SK-N-SH (cell line): ENCODE data around the gene SLAMF9. TPM values are rescaled to one million over a fixed set of nuclear protein-coding genes. Genes with fewer than 3 reads are reported as not detected.

Experiments
- CTCF ChIA-PET: fragments of 300-600, 350-600 bp; formaldehyde crosslinking; extraction: SDS; loops from one replicate; lab custom pipeline; 2021; lab: Yijun Ruan, JAX
- POLR2A ChIA-PET: fragments of 350-600 bp; sonication (Branson Sonifier 250); formaldehyde crosslinking; extraction: SDS; loops from one replicate; lab custom pipeline; 2020; ENCODE audit warnings: antibody characterized with exemption, inconsistent platforms; lab: Yijun Ruan, JAX
- DNase-seq: peaks from one replicate; pipeline ENCODE4 v3.0.0; 2012
- H2AFZ ChIP-seq: fragments of 200-600 bp; sonication (generic); 2 replicates; pipeline ENCODE4 v1.8.1; 2016; ENCODE audit warnings: antibody characterized with exemption, mild to moderate bottlenecking, low read depth
- H3F3A ChIP-seq: fragments of 200-600 bp; sonication (generic); replicated peaks from 2 replicates; pipeline ENCODE3; 2016; ENCODE audit warnings: antibody characterized with exemption, mild to moderate bottlenecking; ENCODE audit not compliant: insufficient read depth
- H3K27ac ChIP-seq, 2 experiments: fragments of 200-500 bp in 1 of 2; fragments of 200-600 bp in 1 of 2; sonication (Bioruptor generic) in 1 of 2; sonication (generic), shearing (Covaris generic) in 1 of 2; 2 replicates each; pipeline versions ENCODE4 v1.5.1 to v1.6.1; 2014 to 2016; ENCODE audit warnings: low read depth in 2 of 2, inconsistent platforms in 1 of 2, low read length in 1 of 2, mild to moderate bottlenecking in 1 of 2, mixed read lengths in 1 of 2
- H3K27me3 ChIP-seq: fragments of 200-600 bp; sonication (generic), shearing (Covaris generic); 2 replicates; pipeline ENCODE4 v1.6.1; 2016; ENCODE audit warnings: mixed run types; ENCODE audit not compliant: insufficient read depth
- H3K36me3 ChIP-seq, 2 experiments: fragments of 200-500 bp in 1 of 2; fragments of 200-600 bp in 1 of 2; sonication (Bioruptor generic) in 1 of 2; sonication (generic) in 1 of 2; replicated peaks in 1 of 2; 2 replicates each; pipeline versions ENCODE3 to v1.5.1; 2014 to 2016; ENCODE audit warnings: low read length in 1 of 2, mild to moderate bottlenecking in 1 of 2; ENCODE audit not compliant: insufficient read depth in 2 of 2, control insufficient read depth in 1 of 2
- H3K4me1 ChIP-seq, 2 experiments: fragments of 200-500 bp in 1 of 2; fragments of 200-600 bp in 1 of 2; sonication (Bioruptor generic) in 1 of 2; sonication (generic), shearing (Covaris generic) in 1 of 2; 2 replicates each; pipeline versions ENCODE4 v1.5.1 to v1.6.1; 2014 to 2016; ENCODE audit warnings: low read depth in 1 of 2, low read length in 1 of 2, mixed run types in 1 of 2; ENCODE audit not compliant: insufficient read depth in 2 of 2, control insufficient read depth in 1 of 2
- H3K4me2 ChIP-seq: fragments of 200-600 bp; sonication (generic), shearing (Covaris generic); 2 replicates; pipeline ENCODE4 v1.6.1; 2017; ENCODE audit warnings: mixed run types
- H3K4me3 ChIP-seq, 2 experiments: fragments of 200-500 bp in 1 of 2; fragments of 200-600 bp in 1 of 2; sonication (Bioruptor generic) in 1 of 2; sonication (generic), shearing (Covaris generic) in 1 of 2; 2 replicates each; pipeline versions ENCODE4 v1.5.1 to v1.8.1; 2014 to 2016; ENCODE audit warnings: low read depth in 2 of 2, inconsistent platforms in 1 of 2, low read length in 1 of 2, mild to moderate bottlenecking in 1 of 2, mixed read lengths in 1 of 2, moderate library complexity in 1 of 2
- H3K79me2 ChIP-seq: fragments of 200-600 bp; sonication (generic); 2 replicates; pipeline ENCODE4 v1.8.1; 2017; ENCODE audit warnings: mild to moderate bottlenecking; ENCODE audit not compliant: insufficient read depth
- H3K9ac ChIP-seq: fragments of 200-600 bp; sonication (generic); 2 replicates; pipeline ENCODE4 v1.6.1; 2017; ENCODE audit warnings: mixed run types
- H3K9me2 ChIP-seq: fragments of 200-600 bp; sonication (generic); 2 replicates; pipeline ENCODE4 v1.6.1; 2017; ENCODE audit warnings: mixed run types
- H3K9me3 ChIP-seq: fragments of 200-600 bp; sonication (generic); 2 replicates; pipeline ENCODE4 v1.6.1; 2017; ENCODE audit warnings: mixed run types, mild to moderate bottlenecking, moderate library complexity
- H4K20me1 ChIP-seq: fragments of 200-600 bp; sonication (generic); 2 replicates; pipeline ENCODE4 v1.6.1; 2017; ENCODE audit warnings: mild to moderate bottlenecking, mixed run types; ENCODE audit not compliant: insufficient read depth
- ELF1 ChIP-seq: IDR thresholded peaks from 2 replicates; pipeline ENCODE4 v1.4.0; 2012
- EP300 ChIP-seq, 2 experiments: IDR thresholded peaks; 2 replicates each; pipeline versions ENCODE4 v1.4.0 to v1.6.1; 2012; ENCODE audit warnings: borderline replicate concordance in 1 of 2, low read depth in 1 of 2, low read length in 1 of 2
- IRF3 ChIP-seq: fragments of 150-350 bp; IDR thresholded peaks from 2 replicates; pipeline ENCODE4 v1.6.1; 2016; ENCODE audit warnings: mild to moderate bottlenecking, low read depth, low read length
- MAX ChIP-seq: IDR thresholded peaks from 2 replicates; pipeline ENCODE4 v1.4.0; 2012; ENCODE audit warnings: low read depth
- MEF2A ChIP-seq: IDR thresholded peaks from 2 replicates; pipeline ENCODE4 v1.4.0; 2012; ENCODE audit warnings: low read depth, borderline replicate concordance
- PBX3 ChIP-seq: IDR thresholded peaks from 2 replicates; pipeline ENCODE4; 2012
- POLR2AphosphoS5 ChIP-seq: IDR thresholded peaks from 2 replicates; pipeline ENCODE4 v1.6.1; 2012; ENCODE audit warnings: low read depth, low read length
- RFX5 ChIP-seq: IDR thresholded peaks from 2 replicates; pipeline ENCODE4 v1.6.1; 2012; ENCODE audit warnings: mild to moderate bottlenecking, improper control_type of control experiment, low read length
- RXRA ChIP-seq: IDR thresholded peaks from 2 replicates; pipeline ENCODE4 v1.4.0; 2012; ENCODE audit warnings: low read depth, mild to moderate bottlenecking, borderline replicate concordance
- SIN3A ChIP-seq: IDR thresholded peaks from 2 replicates; pipeline ENCODE4 v1.6.1; 2012; ENCODE audit warnings: low read depth, mild to moderate bottlenecking, low read length, moderate library complexity, borderline replicate concordance
- SMC3 ChIP-seq: IDR thresholded peaks from 2 replicates; pipeline ENCODE4 v1.6.1; 2012; ENCODE audit warnings: low read depth, low read length, improper control_type of control experiment
- TAF1 ChIP-seq: IDR thresholded peaks from 2 replicates; pipeline ENCODE4 v1.6.1; 2012; ENCODE audit warnings: low read depth, mild to moderate bottlenecking, low read length, moderate library complexity, borderline replicate concordance
- TEAD4 ChIP-seq: IDR thresholded peaks from 2 replicates; pipeline ENCODE4 v1.4.0; 2012; ENCODE audit warnings: mild to moderate bottlenecking, borderline replicate concordance; ENCODE audit not compliant: insufficient read depth
- USF1 ChIP-seq: IDR thresholded peaks from 2 replicates; pipeline ENCODE4 v1.4.0; 2012; ENCODE audit warnings: low read depth, borderline replicate concordance
- YY1 ChIP-seq: IDR thresholded peaks from 2 replicates; pipeline ENCODE4 v1.4.0; 2012; ENCODE audit warnings: low read depth, mild to moderate bottlenecking
- WGBS: methylation state at CpG from one replicate; pipeline ENCODE4 v1.1.6; 2017; ENCODE audit warnings: low lambda C conversion rate; 5-methylcytosine and 5-hydroxymethylcytosine counted together
- polyA plus RNA-seq, 3 experiments: library from polyadenylated mRNA; depleted of rRNA; stranded (reverse); fragments of >200 nt; gene quantifications; 2 replicates each; pipeline ENCODE4 v1.2.3, GENCODE V29; 2012

SLAMF9 gene
- polyA plus RNA-seq, 1 of the 3 experiments (the other 2 are of a cell fraction) = 0.12 TPM

GRCh38 chr1:159989581-159989980, 35.5 kb upstream of the SLAMF9 start:
- Histone ChIP-seq H3K79me2 (no peaks in the 10 kb centered on the region), H3K27me3 (no peaks in the 10 kb centered on the region; the same call in 1 of the 2 replicates), H3K9ac (no peak overlapping the region), H3K9me3 (no peaks in the 10 kb centered on the region), H2AFZ (no peak overlapping the region), H3K4me3 (no peak overlapping the region), H3F3A (peaks cover 7% of the 10 kb centered on the region), H4K20me1 (no peaks in the 10 kb centered on the region), H3K4me1 (no peaks in the 10 kb centered on the region), H3K27ac (no peak overlapping the region), H3K36me3 (no peaks in the 10 kb centered on the region), H3K9me2 (no peaks in the 10 kb centered on the region), H3K4me2 (no peak overlapping the region)
- no peak for DNase-seq
- POLR2A ChIA-PET = no interaction called here
- CTCF ChIA-PET = interaction anchor here (1.3 to 2.7 kb wide), 3 partner anchors 16 to 18 kb away, joined by 8 to 17 read pairs (median 11); no protein-coding TSS in a partner anchor
- 47% methylated on average over 2 of the region's 3 CpGs for WGBS
- TF ChIP-seq POLR2AphosphoS5 = no peak
- no peak for TF ChIP-seq RXRA
- TF ChIP-seq EP300 (IDR thresholded peaks at IDR 0.05; ENCODE audit: borderline replicate concordance in 1 of 2, low read depth in 1 of 2, low read length in 1 of 2) = no peak
- TF ChIP-seq RFX5 = no peak
- TF ChIP-seq USF1 = no peak
- no peak for TF ChIP-seq TEAD4
- no peak for TF ChIP-seq TAF1
- TF ChIP-seq SIN3A = no peak
- no peak for TF ChIP-seq MEF2A
- TF ChIP-seq IRF3 = no peak
- no peak for TF ChIP-seq MAX
- no peak for TF ChIP-seq PBX3

GRCh38 chr1:159988006-159988405, 34.0 kb upstream of the SLAMF9 start:
- no peaks in the 10 kb centered on the region for H3K36me3 ChIP-seq
- peaks cover 7% of the 10 kb centered on the region for H3F3A ChIP-seq
- CTCF ChIA-PET = interaction anchor here (1.6 kb wide), 1 partner anchor 18 kb away, joined by 8 read pairs; no protein-coding TSS in a partner anchor
- no peak overlapping the region for H2AFZ ChIP-seq
- WGBS = 5% methylated on average over 1 of the region's 1 CpG
- H3K9me3 ChIP-seq = no peaks in the 10 kb centered on the region
- no peak overlapping the region for H3K4me2 ChIP-seq
- no peak overlapping the region for H3K27ac ChIP-seq
- no peak overlapping the region for H3K4me3 ChIP-seq
- no peak overlapping the region for H3K9ac ChIP-seq
- H3K9me2 ChIP-seq = no peaks in the 10 kb centered on the region
- DNase-seq = no peak
- no peaks in the 10 kb centered on the region for H4K20me1 ChIP-seq
- no peaks in the 10 kb centered on the region for H3K79me2 ChIP-seq
- peaks cover 3% of the 10 kb centered on the region; the same call in 1 of the 2 replicates for H3K27me3 ChIP-seq
- POLR2A ChIA-PET = no interaction called here
- TF ChIP-seq YY1 (no peak), EP300 (IDR thresholded peaks at IDR 0.05; ENCODE audit: borderline replicate concordance in 1 of 2, low read depth in 1 of 2, low read length in 1 of 2) (no peak), SMC3 (no peak), POLR2AphosphoS5 (no peak), TAF1 (no peak), ELF1 (no peak)
- TF ChIP-seq, all 33 proteins: peak for 0
- H3K4me1 ChIP-seq = no peaks in the 10 kb centered on the region
